ENCODE data around the gene GMPS.
"Not testable (repeated sequence)": the region's sequence is repeated elsewhere in the genome, so short reads cannot be mapped to it uniquely, and the experiment has no call there.

Gene GMPS

DNA sequence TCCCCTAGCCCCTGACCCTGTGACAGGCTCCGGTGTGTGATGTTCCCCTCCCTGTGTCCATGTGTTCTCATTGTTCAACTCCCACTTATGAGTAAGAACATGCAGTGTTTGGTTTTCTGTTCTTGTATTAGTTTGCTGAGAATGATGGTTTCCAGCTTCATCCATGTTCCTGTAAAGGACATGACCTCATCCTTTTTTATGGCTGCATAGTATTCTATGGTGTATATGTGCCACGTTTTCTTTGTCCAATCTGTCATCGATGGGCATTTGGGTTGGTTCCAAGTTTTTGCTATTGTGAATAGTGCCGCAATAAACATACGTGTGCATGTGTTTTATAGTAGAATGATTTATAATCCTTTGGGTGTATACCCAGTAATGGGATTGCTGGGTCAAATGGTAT lies 90.6 kb downstream of the GMPS start:
- not testable (repeated sequence) for H3K4me1 ChIP-seq (ENCODE audit: control insufficient read depth, insufficient read depth, low read length); H3K4me3 ChIP-seq (ENCODE audit: low read length); H3K36me3 ChIP-seq (ENCODE audit: control insufficient read depth, insufficient read depth, low read length); H3K27me3 ChIP-seq (ENCODE audit: control insufficient read depth, insufficient read depth, low read length); H3K9me3 ChIP-seq (ENCODE audit: control insufficient read depth, insufficient read depth, low read length); H3K27ac ChIP-seq (ENCODE audit: low read length); DNase-seq (ENCODE audit: low read depth, low spot score)
- no CpG with 5 or more reads among the region's 5 CpGs for WGBS (ENCODE audit: insufficient coverage, insufficient read length)

- no peak for DNase-seq (ENCODE audit: low read depth, low spot score)
- H3K4me1 ChIP-seq (ENCODE audit: control insufficient read depth, insufficient read depth, low read length), result no peaks in the 10 kb centered on the region
- H3K27ac ChIP-seq (ENCODE audit: low read length), result no peak overlapping the region
- no peaks in the 10 kb centered on the region for H3K36me3 ChIP-seq (ENCODE audit: control insufficient read depth, insufficient read depth, low read length)
- no peak overlapping the region for H3K4me3 ChIP-seq (ENCODE audit: low read length)
- H3K9me3 ChIP-seq (ENCODE audit: control insufficient read depth, insufficient read depth, low read length), result no peaks in the 10 kb centered on the region
- no CpG with 5 or more reads among the region's 2 CpGs for WGBS (ENCODE audit: insufficient coverage, insufficient read length)
- H3K27me3 ChIP-seq (ENCODE audit: control insufficient read depth, insufficient read depth, low read length), result no peaks in the 10 kb centered on the region
Measured at GRCh38 chr3:155963570-155963969, 93.1 kb downstream of the GMPS start.

DNA sequence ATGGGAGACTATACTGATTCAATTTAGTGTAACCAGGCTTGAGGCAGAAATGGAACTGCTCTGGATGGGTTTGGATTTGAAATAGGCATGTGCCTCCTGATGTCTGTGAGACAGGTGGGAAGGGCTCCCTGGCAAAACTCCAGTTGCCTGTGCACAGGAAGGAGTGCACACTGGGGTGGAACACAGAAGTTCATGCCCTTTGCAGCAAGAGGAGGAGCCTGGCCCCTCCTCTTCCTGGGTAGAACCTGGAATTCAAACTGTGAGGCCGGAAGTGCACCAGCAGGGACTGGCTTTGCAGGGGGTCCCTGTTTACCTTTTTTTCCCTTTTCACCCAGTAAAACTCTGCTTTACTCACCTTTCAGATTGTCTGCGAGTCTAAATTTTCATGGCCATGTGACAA lies 99.9 kb downstream of the GMPS start:
- no peak for DNase-seq (ENCODE audit: low read depth, low spot score)
- no CpG with 5 or more reads among the region's 2 CpGs for WGBS (ENCODE audit: insufficient coverage, insufficient read length)
- Histone ChIP-seq H3K4me3 (ENCODE audit: low read length) (no peak overlapping the region), H3K36me3 (ENCODE audit: control insufficient read depth, insufficient read depth, low read length) (no peaks in the 10 kb centered on the region), H3K27me3 (ENCODE audit: control insufficient read depth, insufficient read depth, low read length) (no peaks in the 10 kb centered on the region; the same call in 1 of the 2 replicates), H3K9me3 (ENCODE audit: control insufficient read depth, insufficient read depth, low read length) (no peaks in the 10 kb centered on the region), H3K27ac (ENCODE audit: low read length) (no peak overlapping the region), H3K4me1 (ENCODE audit: control insufficient read depth, insufficient read depth, low read length) (no peaks in the 10 kb centered on the region)

DNA sequence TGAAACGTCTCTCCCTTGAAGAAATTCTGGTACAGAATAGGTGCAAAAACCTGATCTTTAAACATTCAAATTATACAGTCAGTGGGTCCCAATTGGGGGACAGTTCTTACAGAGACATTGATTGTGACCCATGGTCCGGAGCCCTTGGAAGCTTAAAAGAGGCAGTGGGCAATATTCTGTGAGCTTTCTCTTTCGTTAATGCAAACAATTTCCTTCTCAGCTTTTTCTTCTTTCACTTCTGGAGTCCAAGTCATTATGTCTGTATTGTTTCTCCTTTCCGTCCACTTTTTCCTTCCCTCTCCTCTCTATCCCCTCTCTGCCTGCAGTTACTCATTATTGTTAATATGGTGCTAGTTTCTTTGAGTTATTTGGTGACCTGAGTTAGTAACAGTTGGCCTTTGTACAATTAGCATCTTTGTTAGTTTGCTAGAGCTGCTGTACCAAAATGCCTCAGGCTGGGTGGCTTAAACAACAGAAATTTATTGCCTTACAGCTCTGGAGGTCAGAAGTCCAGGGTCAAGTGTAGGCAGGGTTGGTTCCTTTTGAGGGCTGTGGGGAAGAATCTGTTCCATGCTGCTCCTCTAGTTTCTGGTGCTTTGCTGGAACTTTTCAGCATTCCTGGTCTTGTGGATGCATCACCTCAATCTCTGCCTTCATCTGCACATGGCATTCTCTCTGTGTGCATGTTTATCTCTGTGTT lies 102.6 kb downstream of the GMPS start:
- Histone ChIP-seq H3K9me3 (ENCODE audit: control insufficient read depth, insufficient read depth, low read length) (no peaks in the 10 kb centered on the region), H3K27me3 (ENCODE audit: control insufficient read depth, insufficient read depth, low read length) (no peaks in the 10 kb centered on the region; the same call in 1 of the 2 replicates), H3K4me3 (ENCODE audit: low read length) (no peak overlapping the region), H3K36me3 (ENCODE audit: control insufficient read depth, insufficient read depth, low read length) (no peaks in the 10 kb centered on the region), H3K4me1 (ENCODE audit: control insufficient read depth, insufficient read depth, low read length) (no peaks in the 10 kb centered on the region), H3K27ac (ENCODE audit: low read length) (no peak overlapping the region)
- no peak for DNase-seq (ENCODE audit: low read depth, low spot score)
- WGBS (ENCODE audit: insufficient coverage, insufficient read length), result no CpG with 5 or more reads among the region's 4 CpGs

DNA sequence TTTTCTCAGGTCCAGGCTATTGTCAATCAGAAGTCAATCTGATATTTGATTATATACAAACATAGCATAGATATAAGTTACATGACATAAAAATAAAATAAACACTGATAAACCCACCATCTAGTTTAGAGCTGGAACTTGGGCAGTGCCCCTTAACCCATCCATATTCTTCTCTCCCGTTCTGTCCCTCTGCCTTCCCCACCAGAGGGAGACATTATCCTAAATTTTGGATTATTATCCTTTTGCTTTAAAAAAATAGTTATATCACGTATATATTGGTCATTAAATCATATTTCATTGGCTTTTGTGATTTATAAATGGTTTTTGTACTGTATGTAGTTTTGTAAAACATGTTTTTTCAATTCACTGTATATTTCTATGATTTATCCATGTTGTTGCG lies 107.9 kb downstream of the GMPS start:
- WGBS (ENCODE audit: insufficient coverage, insufficient read length), result no CpG with 5 or more reads among the region's 3 CpGs

DNA sequence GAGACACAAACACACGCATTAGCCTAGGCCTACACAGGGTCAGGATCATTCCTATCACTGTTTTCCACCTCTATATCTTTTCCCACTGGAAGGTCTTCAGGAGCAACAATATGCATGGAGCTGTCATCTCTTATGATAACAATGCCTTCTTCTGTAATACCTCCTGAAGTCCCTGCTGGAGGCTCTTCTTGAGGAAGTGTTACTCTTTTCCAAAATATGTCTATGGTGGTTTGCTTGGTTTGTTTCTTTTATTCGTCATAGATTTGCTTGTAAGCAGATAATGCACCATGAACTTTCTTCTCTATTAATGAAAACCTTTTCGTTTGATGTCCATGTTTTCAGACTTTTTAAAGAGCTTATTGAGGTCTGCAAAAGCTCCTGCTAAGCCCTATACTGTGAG lies 109.3 kb downstream of the GMPS start:
- no peak for DNase-seq (ENCODE audit: low read depth, low spot score)
- no peak overlapping the region for H3K27ac ChIP-seq (ENCODE audit: low read length)
- H3K4me1 ChIP-seq (ENCODE audit: control insufficient read depth, insufficient read depth, low read length), result no peaks in the 10 kb centered on the region
- no peaks in the 10 kb centered on the region for H3K9me3 ChIP-seq (ENCODE audit: control insufficient read depth, insufficient read depth, low read length)
- H3K27me3 ChIP-seq (ENCODE audit: control insufficient read depth, insufficient read depth, low read length), result no peaks in the 10 kb centered on the region
- H3K4me3 ChIP-seq (ENCODE audit: low read length), result no peak overlapping the region
- H3K36me3 ChIP-seq (ENCODE audit: control insufficient read depth, insufficient read depth, low read length), result no peaks in the 10 kb centered on the region
- WGBS (ENCODE audit: insufficient coverage, insufficient read length), result no CpG with 5 or more reads among the region's 3 CpGs

More for the DNA sequence above, 107.9 kb downstream of the GMPS start:
- no peak for DNase-seq (ENCODE audit: low read depth, low spot score)
- no peaks in the 10 kb centered on the region for H3K27me3 ChIP-seq (ENCODE audit: control insufficient read depth, insufficient read depth, low read length)
- H3K9me3 ChIP-seq (ENCODE audit: control insufficient read depth, insufficient read depth, low read length), result no peaks in the 10 kb centered on the region
- no peak overlapping the region for H3K27ac ChIP-seq (ENCODE audit: low read length)
- H3K4me3 ChIP-seq (ENCODE audit: low read length), result no peak overlapping the region
- no peaks in the 10 kb centered on the region for H3K36me3 ChIP-seq (ENCODE audit: control insufficient read depth, insufficient read depth, low read length)
- no peaks in the 10 kb centered on the region for H3K4me1 ChIP-seq (ENCODE audit: control insufficient read depth, insufficient read depth, low read length)

GRCh38 chr3:155981669-155982068 lies 111.2 kb downstream of the GMPS start:
- Histone ChIP-seq H3K4me3 (ENCODE audit: low read length) (no peak overlapping the region), H3K4me1 (ENCODE audit: control insufficient read depth, insufficient read depth, low read length) (no peaks in the 10 kb centered on the region), H3K27me3 (ENCODE audit: control insufficient read depth, insufficient read depth, low read length) (no peaks in the 10 kb centered on the region), H3K36me3 (ENCODE audit: control insufficient read depth, insufficient read depth, low read length) (no peaks in the 10 kb centered on the region), H3K9me3 (ENCODE audit: control insufficient read depth, insufficient read depth, low read length) (no peaks in the 10 kb centered on the region), H3K27ac (ENCODE audit: low read length) (no peak overlapping the region)
- WGBS (ENCODE audit: insufficient coverage, insufficient read length), result no CpG with 5 or more reads among the region's 3 CpGs
- no peak for DNase-seq (ENCODE audit: low read depth, low spot score)

DNA sequence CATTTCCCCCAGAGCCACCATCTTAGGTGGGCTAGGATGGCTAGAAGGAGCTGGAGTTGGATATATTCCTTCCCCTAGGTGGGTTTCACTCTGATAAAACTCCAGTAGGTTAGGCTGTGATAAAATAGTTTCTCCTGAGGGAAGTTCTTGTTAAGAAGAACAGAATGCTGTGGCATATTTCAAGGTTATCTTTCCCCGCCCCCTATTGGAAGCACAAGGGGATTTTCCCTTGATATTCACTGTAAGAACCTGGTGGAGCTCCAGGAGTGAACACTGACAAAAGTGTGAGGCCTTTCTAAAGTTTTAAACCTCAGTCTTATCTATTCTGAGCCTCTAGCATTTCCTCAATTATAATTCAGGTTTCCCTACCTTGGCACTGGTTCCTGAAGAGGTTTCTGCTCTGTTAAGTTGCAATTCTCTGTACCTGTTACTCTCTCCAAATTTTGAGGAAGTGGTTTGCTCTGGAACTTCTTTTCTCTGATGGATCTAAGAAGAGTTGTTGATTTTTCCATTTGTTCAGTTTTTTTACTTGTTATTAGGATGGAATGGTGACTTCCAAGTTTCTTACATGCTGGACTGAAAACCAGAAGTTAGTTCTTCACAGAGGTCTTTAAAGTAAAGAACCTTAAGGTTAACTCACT lies 113.5 kb downstream of the GMPS start:
- Histone ChIP-seq H3K27me3 (ENCODE audit: control insufficient read depth, insufficient read depth, low read length) (no peaks in the 10 kb centered on the region), H3K4me1 (ENCODE audit: control insufficient read depth, insufficient read depth, low read length) (no peaks in the 10 kb centered on the region), H3K27ac (ENCODE audit: low read length) (no peak overlapping the region), H3K36me3 (ENCODE audit: control insufficient read depth, insufficient read depth, low read length) (no peaks in the 10 kb centered on the region), H3K4me3 (ENCODE audit: low read length) (no peak overlapping the region), H3K9me3 (ENCODE audit: control insufficient read depth, insufficient read depth, low read length) (no peaks in the 10 kb centered on the region)
- no peak for DNase-seq (ENCODE audit: low read depth, low spot score)
- no CpG with 5 or more reads among the region's 1 CpG for WGBS (ENCODE audit: insufficient coverage, insufficient read length)

DNA sequence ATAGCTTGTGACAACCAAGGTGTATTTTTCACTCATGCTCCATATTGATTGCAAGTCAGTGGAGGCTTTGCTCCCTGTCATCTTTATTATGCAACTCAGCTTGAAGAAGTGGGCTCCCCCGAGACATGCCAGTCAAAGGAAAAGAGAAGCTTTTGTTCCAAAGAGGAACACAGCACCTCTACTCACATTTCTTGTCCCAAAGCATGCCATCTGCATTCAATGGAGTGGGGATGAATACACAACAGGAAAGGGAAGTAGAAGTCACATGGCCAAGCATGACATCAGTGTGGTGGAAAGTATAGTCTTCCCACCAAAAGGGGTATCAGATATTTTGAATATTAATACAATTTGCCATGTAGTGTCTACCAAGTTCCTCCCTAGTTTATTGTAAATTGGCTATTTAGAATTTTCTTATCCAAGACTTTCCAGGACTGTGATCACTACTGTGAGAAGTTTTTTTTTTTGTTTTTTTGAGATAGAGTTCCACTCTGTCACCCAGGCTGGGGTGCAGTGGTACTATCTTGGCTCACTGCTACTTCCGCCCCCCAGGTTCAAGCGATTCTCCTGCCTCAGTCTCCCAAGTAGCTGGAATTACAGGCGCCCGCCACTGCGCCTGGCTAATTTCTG lies 114.5 kb downstream of the GMPS start:
- no peaks in the 10 kb centered on the region for H3K9me3 ChIP-seq (ENCODE audit: control insufficient read depth, insufficient read depth, low read length)

DNA sequence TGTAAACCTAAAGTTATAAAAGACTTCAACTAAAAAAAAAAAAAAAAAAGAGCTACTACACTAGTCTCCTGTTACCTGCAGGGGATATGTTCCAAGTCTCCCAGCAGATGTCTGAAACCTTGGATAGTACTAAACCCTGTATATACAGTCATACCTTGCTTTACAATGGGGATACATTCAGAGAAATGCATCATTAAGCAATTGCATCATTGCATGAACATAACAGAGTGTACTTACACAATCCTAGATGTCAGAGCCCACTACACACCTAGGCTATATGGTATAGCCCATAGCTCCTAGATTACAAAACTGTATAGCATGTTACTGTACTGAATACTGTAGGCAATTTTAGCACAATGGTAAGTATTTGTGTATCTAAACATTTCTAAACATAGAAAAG lies 119.1 kb downstream of the GMPS start:
- DNase-seq (ENCODE audit: low read depth, low spot score), result no peak

More for the DNA sequence above, 114.5 kb downstream of the GMPS start:
- no CpG with 5 or more reads among the region's 6 CpGs for WGBS (ENCODE audit: insufficient coverage, insufficient read length)
- Histone ChIP-seq H3K27me3 (ENCODE audit: control insufficient read depth, insufficient read depth, low read length) (no peaks in the 10 kb centered on the region), H3K4me1 (ENCODE audit: control insufficient read depth, insufficient read depth, low read length) (no peaks in the 10 kb centered on the region), H3K27ac (ENCODE audit: low read length) (no peak overlapping the region), H3K36me3 (ENCODE audit: control insufficient read depth, insufficient read depth, low read length) (no peaks in the 10 kb centered on the region), H3K4me3 (ENCODE audit: low read length) (no peak overlapping the region)
- DNase-seq (ENCODE audit: low read depth, low spot score), result no peak

More for the DNA sequence above, 119.1 kb downstream of the GMPS start:
- H3K27ac ChIP-seq (ENCODE audit: low read length), result no peak overlapping the region
- H3K9me3 ChIP-seq (ENCODE audit: control insufficient read depth, insufficient read depth, low read length), result no peaks in the 10 kb centered on the region
- no peaks in the 10 kb centered on the region for H3K36me3 ChIP-seq (ENCODE audit: control insufficient read depth, insufficient read depth, low read length)
- no peak overlapping the region for H3K4me3 ChIP-seq (ENCODE audit: low read length)
- no peaks in the 10 kb centered on the region; the same call in 1 of the 2 replicates for H3K27me3 ChIP-seq (ENCODE audit: control insufficient read depth, insufficient read depth, low read length)
- no peaks in the 10 kb centered on the region; the same call in 1 of the 2 replicates for H3K4me1 ChIP-seq (ENCODE audit: control insufficient read depth, insufficient read depth, low read length)
